Glutamatergic neuron (in vitro differentiated cells): Measurements from ENCODE around the gene SOX5. TPM values are rescaled to one million over a fixed set of nuclear protein-coding genes. Genes with fewer than 3 reads are reported as not detected.

Experiments used
- DNase-seq: peaks from one replicate; pipeline ENCODE4 v3.0.0; 2022
- H3K27ac Mint-ChIP-seq: one replicate; pipeline ENCODE4 v1.8.0; 2020; ENCODE audit warnings: mild to moderate bottlenecking, mixed read lengths, inconsistent platforms; ENCODE audit not compliant: unreplicated experiment
- H3K27me3 Mint-ChIP-seq: one replicate; pipeline ENCODE4 v1.8.0; 2020; ENCODE audit warnings: mild to moderate bottlenecking, moderate library complexity, mixed read lengths, inconsistent platforms; ENCODE audit not compliant: unreplicated experiment
- H3K36me3 Mint-ChIP-seq: one replicate; pipeline ENCODE4 v1.8.0; 2020; ENCODE audit warnings: mild to moderate bottlenecking, mixed read lengths, inconsistent platforms; ENCODE audit not compliant: unreplicated experiment
- H3K4me1 Mint-ChIP-seq: one replicate; pipeline ENCODE4 v1.8.0; 2020; ENCODE audit warnings: mild to moderate bottlenecking, low read depth, mixed read lengths, inconsistent platforms; ENCODE audit not compliant: unreplicated experiment
- H3K4me3 Mint-ChIP-seq: one replicate; pipeline ENCODE4 v1.8.0; 2020; ENCODE audit warnings: mild to moderate bottlenecking, mixed read lengths, inconsistent platforms; ENCODE audit not compliant: unreplicated experiment
- H3K9me3 Mint-ChIP-seq: one replicate; pipeline ENCODE4 v1.8.0; 2020; ENCODE audit warnings: mild to moderate bottlenecking, moderate library complexity, mixed read lengths, inconsistent platforms; ENCODE audit not compliant: unreplicated experiment
- total RNA-seq: library from RNA; stranded (reverse); fragmentation: NEBNext Ultra II Directional; extraction: Animal tissue kit (Norgen Biotek cat#: 25700); gene quantifications from one replicate; pipeline ENCODE4 v1.2.1, GENCODE V29; 2021; ENCODE audit not compliant: unreplicated experiment
- TF ChIP-seq, protein P1 (sequence below): fragments of 200-600 bp; sonication (generic); IDR thresholded peaks from one replicate; pipeline ENCODE4 v1.5.0; 2021; ENCODE audit not compliant: partially characterized antibody, unreplicated experiment

Gene SOX5
- total RNA-seq, 1 donor from 2014 or later, result 118 TPM

DNA sequence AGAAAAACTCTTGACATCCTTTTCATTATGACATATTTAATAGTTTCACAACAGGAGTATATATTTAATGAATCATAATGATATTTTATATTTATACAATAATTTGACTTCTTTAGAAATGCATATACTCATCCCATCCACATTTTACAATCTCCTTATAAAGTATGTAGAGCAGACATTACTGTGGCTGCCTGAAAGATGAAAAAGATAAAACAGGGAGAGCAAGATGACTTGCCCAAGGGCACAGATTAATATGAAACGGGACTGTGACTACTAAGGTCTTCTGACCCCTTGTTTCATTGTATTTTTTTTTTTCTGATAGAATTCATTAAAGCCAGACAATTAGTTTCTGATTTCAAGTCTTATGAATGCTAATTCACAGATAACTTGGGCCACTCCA, 293.6 kb downstream of the SOX5 start:
- Mint-ChIP-seq H3K4me3 (no peak overlapping the region), H3K9me3 (peaks cover 4% of the 10 kb centered on the region), H3K27me3 (peaks cover 6% of the 10 kb centered on the region), H3K4me1 (no peaks in the 10 kb centered on the region), H3K36me3 (no peaks in the 10 kb centered on the region), H3K27ac (no peak overlapping the region)
- TF ChIP-seq, protein P1, sequence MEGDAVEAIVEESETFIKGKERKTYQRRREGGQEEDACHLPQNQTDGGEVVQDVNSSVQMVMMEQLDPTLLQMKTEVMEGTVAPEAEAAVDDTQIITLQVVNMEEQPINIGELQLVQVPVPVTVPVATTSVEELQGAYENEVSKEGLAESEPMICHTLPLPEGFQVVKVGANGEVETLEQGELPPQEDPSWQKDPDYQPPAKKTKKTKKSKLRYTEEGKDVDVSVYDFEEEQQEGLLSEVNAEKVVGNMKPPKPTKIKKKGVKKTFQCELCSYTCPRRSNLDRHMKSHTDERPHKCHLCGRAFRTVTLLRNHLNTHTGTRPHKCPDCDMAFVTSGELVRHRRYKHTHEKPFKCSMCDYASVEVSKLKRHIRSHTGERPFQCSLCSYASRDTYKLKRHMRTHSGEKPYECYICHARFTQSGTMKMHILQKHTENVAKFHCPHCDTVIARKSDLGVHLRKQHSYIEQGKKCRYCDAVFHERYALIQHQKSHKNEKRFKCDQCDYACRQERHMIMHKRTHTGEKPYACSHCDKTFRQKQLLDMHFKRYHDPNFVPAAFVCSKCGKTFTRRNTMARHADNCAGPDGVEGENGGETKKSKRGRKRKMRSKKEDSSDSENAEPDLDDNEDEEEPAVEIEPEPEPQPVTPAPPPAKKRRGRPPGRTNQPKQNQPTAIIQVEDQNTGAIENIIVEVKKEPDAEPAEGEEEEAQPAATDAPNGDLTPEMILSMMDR, result no peak
- DNase-seq, result no peak

DNA sequence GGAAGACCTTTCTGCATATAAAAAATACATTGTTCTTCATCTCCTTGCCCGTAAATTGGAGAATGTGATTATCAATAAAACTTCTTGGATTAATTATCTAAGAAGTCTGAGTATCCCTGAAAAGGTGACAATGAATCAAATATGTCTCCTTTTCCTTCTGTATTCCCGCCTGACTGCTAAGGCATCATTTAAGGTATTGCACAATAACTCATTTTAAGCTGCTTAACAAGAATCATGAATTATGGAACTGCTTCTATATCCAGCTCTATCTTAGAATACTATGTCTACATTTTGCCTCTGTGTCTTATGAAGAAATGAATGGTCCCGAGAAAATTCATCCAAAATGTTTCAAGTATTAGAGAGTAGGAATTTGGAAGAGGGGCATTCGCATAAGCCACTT, 294.4 kb downstream of the SOX5 start:
- Mint-ChIP-seq H3K4me1 (no peaks in the 10 kb centered on the region), H3K36me3 (no peaks in the 10 kb centered on the region), H3K9me3 (peaks cover 4% of the 10 kb centered on the region), H3K27ac (no peak overlapping the region), H3K27me3 (peaks cover 6% of the 10 kb centered on the region), H3K4me3 (no peak overlapping the region)
- DNase-seq, result no peak
- TF ChIP-seq, protein P1, result no peak

- H3K27ac Mint-ChIP-seq, result no peak overlapping the region
Measured at GRCh38 chr12:23648546-23648945, 300.9 kb downstream of the SOX5 start.

GRCh38 chr12:23640754-23641153, 308.7 kb downstream of the SOX5 start:
- H3K27me3 Mint-ChIP-seq, result no peaks in the 10 kb centered on the region
- H3K9me3 Mint-ChIP-seq, result peaks cover 3% of the 10 kb centered on the region
- H3K4me3 Mint-ChIP-seq, result no peak overlapping the region
- no peak for DNase-seq
- peaks cover 4% of the 10 kb centered on the region for H3K4me1 Mint-ChIP-seq
- H3K27ac Mint-ChIP-seq, result no peak overlapping the region
- no peaks in the 10 kb centered on the region for H3K36me3 Mint-ChIP-seq
- TF ChIP-seq, protein P1, result no peak

More at GRCh38 chr12:23648546-23648945, 300.9 kb downstream of the SOX5 start:
- Mint-ChIP-seq H3K9me3 (peaks cover 9% of the 10 kb centered on the region), H3K27me3 (peaks cover 6% of the 10 kb centered on the region), H3K4me3 (no peak overlapping the region), H3K36me3 (peaks cover 5% of the 10 kb centered on the region), H3K4me1 (no peaks in the 10 kb centered on the region)
- no peak for DNase-seq
- TF ChIP-seq, protein P1, result no peak

- no peak overlapping the region for H3K27ac Mint-ChIP-seq
- TF ChIP-seq, protein P1, result no peak
- H3K4me1 Mint-ChIP-seq, result peaks cover 12% of the 10 kb centered on the region
- no peaks in the 10 kb centered on the region for H3K36me3 Mint-ChIP-seq
- H3K27me3 Mint-ChIP-seq, result peaks cover 2% of the 10 kb centered on the region
- no peak overlapping the region for H3K4me3 Mint-ChIP-seq
- no peak for DNase-seq
- no peaks in the 10 kb centered on the region for H3K9me3 Mint-ChIP-seq
Measured at GRCh38 chr12:23634344-23634743, 315.1 kb downstream of the SOX5 start.
